Measurements from ENCODE around the gene ZPBP2.

DNA sequence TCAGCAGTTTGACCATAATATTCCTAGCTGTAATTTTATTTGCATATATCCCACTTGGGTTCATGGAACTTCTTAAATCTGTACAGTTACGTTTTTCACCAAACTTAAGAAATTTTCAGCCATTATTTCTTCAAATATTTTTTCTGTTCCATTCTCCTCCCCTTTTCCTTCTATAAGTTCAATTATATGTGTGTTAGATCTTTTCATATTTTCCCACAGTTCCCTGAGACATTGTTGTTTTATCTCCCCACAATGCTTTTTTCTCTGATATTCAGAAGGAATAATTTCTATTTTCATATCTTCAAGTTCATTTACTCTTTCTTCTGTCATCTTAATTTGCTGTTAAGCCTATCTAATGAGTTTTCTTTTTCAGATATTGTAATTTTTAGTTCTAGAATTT is 29.9 kb upstream of the ZPBP2 start:
- TF ChIP-seq, protein P1, sequence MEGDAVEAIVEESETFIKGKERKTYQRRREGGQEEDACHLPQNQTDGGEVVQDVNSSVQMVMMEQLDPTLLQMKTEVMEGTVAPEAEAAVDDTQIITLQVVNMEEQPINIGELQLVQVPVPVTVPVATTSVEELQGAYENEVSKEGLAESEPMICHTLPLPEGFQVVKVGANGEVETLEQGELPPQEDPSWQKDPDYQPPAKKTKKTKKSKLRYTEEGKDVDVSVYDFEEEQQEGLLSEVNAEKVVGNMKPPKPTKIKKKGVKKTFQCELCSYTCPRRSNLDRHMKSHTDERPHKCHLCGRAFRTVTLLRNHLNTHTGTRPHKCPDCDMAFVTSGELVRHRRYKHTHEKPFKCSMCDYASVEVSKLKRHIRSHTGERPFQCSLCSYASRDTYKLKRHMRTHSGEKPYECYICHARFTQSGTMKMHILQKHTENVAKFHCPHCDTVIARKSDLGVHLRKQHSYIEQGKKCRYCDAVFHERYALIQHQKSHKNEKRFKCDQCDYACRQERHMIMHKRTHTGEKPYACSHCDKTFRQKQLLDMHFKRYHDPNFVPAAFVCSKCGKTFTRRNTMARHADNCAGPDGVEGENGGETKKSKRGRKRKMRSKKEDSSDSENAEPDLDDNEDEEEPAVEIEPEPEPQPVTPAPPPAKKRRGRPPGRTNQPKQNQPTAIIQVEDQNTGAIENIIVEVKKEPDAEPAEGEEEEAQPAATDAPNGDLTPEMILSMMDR (CRISPR knock-in tag; IDR thresholded peaks at IDR 0.05) = no peak
- TF ChIP-seq RAD21 (CRISPR knock-in tag; IDR thresholded peaks at IDR 0.05) (no peak), SUZ12 (IDR thresholded peaks at IDR 0.05; ENCODE audit: low read depth, low read length) (no peak), ARID2 (CRISPR knock-in tag; IDR thresholded peaks at IDR 0.05; ENCODE audit: borderline replicate concordance) (no peak)
- TF ChIP-seq, protein P2, sequence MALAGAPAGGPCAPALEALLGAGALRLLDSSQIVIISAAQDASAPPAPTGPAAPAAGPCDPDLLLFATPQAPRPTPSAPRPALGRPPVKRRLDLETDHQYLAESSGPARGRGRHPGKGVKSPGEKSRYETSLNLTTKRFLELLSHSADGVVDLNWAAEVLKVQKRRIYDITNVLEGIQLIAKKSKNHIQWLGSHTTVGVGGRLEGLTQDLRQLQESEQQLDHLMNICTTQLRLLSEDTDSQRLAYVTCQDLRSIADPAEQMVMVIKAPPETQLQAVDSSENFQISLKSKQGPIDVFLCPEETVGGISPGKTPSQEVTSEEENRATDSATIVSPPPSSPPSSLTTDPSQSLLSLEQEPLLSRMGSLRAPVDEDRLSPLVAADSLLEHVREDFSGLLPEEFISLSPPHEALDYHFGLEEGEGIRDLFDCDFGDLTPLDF (CRISPR knock-in tag; IDR thresholded peaks at IDR 0.05) = no peak
